Smooth muscle cell (in vitro differentiated cells): ENCODE data around the gene COL16A1. TPM values are rescaled to one million over a fixed set of nuclear protein-coding genes. Genes with fewer than 3 reads are reported as not detected.

Experiments
- DNase-seq: peaks from one replicate; lab custom pipeline; 2025; ENCODE audit not compliant: unreplicated experiment; lab: John Stamatoyannopoulos, UW
- H2AFZ ChIP-seq: fragments of 200-600 bp; sonication (generic); 2 replicates; pipeline ENCODE4 v1.6.0; 2016; ENCODE audit warnings: antibody characterized with exemption, low read depth, mild to moderate bottlenecking
- H3F3A ChIP-seq: fragments of 200-600 bp; sonication (generic); 2 replicates; pipeline ENCODE4 v1.6.0; 2017; ENCODE audit warnings: antibody characterized with exemption, low read depth
- H3K27ac ChIP-seq: fragments of 200-600 bp; sonication (generic); 2 replicates; pipeline ENCODE4 v1.5.1; 2016; ENCODE audit warnings: low read depth, mild to moderate bottlenecking
- H3K27me3 ChIP-seq: fragments of 200-600 bp; sonication (generic); 2 replicates; pipeline ENCODE4 v1.6.1; 2016; ENCODE audit warnings: low read depth, mild to moderate bottlenecking
- H3K36me3 ChIP-seq: fragments of 200-600 bp; sonication (generic); 2 replicates; pipeline ENCODE4 v1.5.1; 2016; ENCODE audit warnings: low read depth
- H3K4me1 ChIP-seq: fragments of 200-600 bp; sonication (generic); 2 replicates; pipeline ENCODE4 v1.5.1; 2016; ENCODE audit warnings: low read depth
- H3K4me2 ChIP-seq: fragments of 200-600 bp; sonication (generic); 2 replicates; pipeline ENCODE4 v1.6.0; 2016; ENCODE audit warnings: mild to moderate bottlenecking
- H3K4me3 ChIP-seq: fragments of 200-600 bp; sonication (generic); 2 replicates; pipeline ENCODE4 v1.5.1; 2016; ENCODE audit warnings: mild to moderate bottlenecking
- H3K79me2 ChIP-seq: fragments of 200-600 bp; sonication (generic); 2 replicates; pipeline ENCODE4 v1.6.0; 2016; ENCODE audit warnings: low read depth, mild to moderate bottlenecking
- H3K9ac ChIP-seq: fragments of 200-600 bp; sonication (generic); 2 replicates; pipeline ENCODE4 v1.6.0; 2016; ENCODE audit warnings: low read depth
- H3K9me3 ChIP-seq: fragments of 200-600 bp; sonication (generic); replicated peaks from 2 replicates; pipeline ENCODE4 v1.5.1; 2016; ENCODE audit warnings: low read depth
- H4K20me1 ChIP-seq: fragments of 200-600 bp; sonication (generic); 2 replicates; pipeline ENCODE4 v1.6.0; 2016; ENCODE audit warnings: low read depth
- WGBS: methylation state at CpG from one replicate; pipeline ENCODE4 v1.1.7; 2016; ENCODE audit warnings: low lambda C conversion rate; 5-methylcytosine and 5-hydroxymethylcytosine counted together
- polyA plus RNA-seq: library from polyadenylated mRNA; unstranded; fragments of >200 nt; fragmentation: Nextera tagmentation; extraction: Ambion mirVana; gene quantifications from 2 replicates; pipeline ENCODE4 v1.2.1, GENCODE V29; 2016
- total RNA-seq: library from RNA; depleted of rRNA; stranded (reverse); fragments of >200 nt; gene quantifications from 2 replicates; pipeline ENCODE4 v1.2.3, GENCODE V29; 2014
- TF ChIP-seq, protein P1 (sequence below): fragments of 200-600 bp; sonication (generic); IDR thresholded peaks from 2 replicates; pipeline ENCODE4 v1.5.1; 2017; ENCODE audit warnings: borderline replicate concordance, mild to moderate bottlenecking, antibody characterized with exemption; ENCODE audit not compliant: insufficient read depth, poor library complexity, severe bottlenecking

The COL16A1 gene
- total and polyA plus RNA-seq, 2 experiments from 2014 or later, result 67.3 to 152 TPM

GRCh38 chr1:31620631-31621497 is 83.0 kb downstream of the COL16A1 start:
- Histone ChIP-seq H3K36me3 (no peaks in the 10 kb centered on the region), H3K4me3 (no peak overlapping the region)
- 93% methylated on average over 20 of the region's 20 CpGs for WGBS

GRCh38 chr1:31618916-31619846 is 84.6 kb downstream of the COL16A1 start:
- no peaks in the 10 kb centered on the region for H3K36me3 ChIP-seq
- H3K4me2 ChIP-seq, result no peak overlapping the region
- H3K9ac ChIP-seq, result no peak overlapping the region
- no peaks in the 10 kb centered on the region for H3F3A ChIP-seq
- DNase-seq, result no peak
- H3K9me3 ChIP-seq, result no peaks in the 10 kb centered on the region
- H3K27me3 ChIP-seq, result peaks cover 8% of the 10 kb centered on the region
- TF ChIP-seq, protein P1, sequence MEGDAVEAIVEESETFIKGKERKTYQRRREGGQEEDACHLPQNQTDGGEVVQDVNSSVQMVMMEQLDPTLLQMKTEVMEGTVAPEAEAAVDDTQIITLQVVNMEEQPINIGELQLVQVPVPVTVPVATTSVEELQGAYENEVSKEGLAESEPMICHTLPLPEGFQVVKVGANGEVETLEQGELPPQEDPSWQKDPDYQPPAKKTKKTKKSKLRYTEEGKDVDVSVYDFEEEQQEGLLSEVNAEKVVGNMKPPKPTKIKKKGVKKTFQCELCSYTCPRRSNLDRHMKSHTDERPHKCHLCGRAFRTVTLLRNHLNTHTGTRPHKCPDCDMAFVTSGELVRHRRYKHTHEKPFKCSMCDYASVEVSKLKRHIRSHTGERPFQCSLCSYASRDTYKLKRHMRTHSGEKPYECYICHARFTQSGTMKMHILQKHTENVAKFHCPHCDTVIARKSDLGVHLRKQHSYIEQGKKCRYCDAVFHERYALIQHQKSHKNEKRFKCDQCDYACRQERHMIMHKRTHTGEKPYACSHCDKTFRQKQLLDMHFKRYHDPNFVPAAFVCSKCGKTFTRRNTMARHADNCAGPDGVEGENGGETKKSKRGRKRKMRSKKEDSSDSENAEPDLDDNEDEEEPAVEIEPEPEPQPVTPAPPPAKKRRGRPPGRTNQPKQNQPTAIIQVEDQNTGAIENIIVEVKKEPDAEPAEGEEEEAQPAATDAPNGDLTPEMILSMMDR, result no peak
- H4K20me1 ChIP-seq, result no peaks in the 10 kb centered on the region
- WGBS, result 87% methylated on average over 23 of the region's 23 CpGs
- H2AFZ ChIP-seq, result no peak overlapping the region
- no peak overlapping the region for H3K27ac ChIP-seq
- H3K79me2 ChIP-seq, result no peaks in the 10 kb centered on the region
- no peak overlapping the region for H3K4me3 ChIP-seq
- no peaks in the 10 kb centered on the region for H3K4me1 ChIP-seq

More at GRCh38 chr1:31620631-31621497, 83.0 kb downstream of the COL16A1 start:
- TF ChIP-seq, protein P1, result no peak
- Histone ChIP-seq H3K9me3 (no peaks in the 10 kb centered on the region), H3K9ac (no peak overlapping the region), H3K4me2 (no peak overlapping the region), H3K27ac (no peak overlapping the region), H3K27me3 (peaks cover 8% of the 10 kb centered on the region), H3F3A (peaks cover 4% of the 10 kb centered on the region), H4K20me1 (no peaks in the 10 kb centered on the region), H3K4me1 (peaks cover under 1% of the 10 kb centered on the region), H2AFZ (no peak overlapping the region), H3K79me2 (no peaks in the 10 kb centered on the region)
- DNase-seq, result no peak

DNA sequence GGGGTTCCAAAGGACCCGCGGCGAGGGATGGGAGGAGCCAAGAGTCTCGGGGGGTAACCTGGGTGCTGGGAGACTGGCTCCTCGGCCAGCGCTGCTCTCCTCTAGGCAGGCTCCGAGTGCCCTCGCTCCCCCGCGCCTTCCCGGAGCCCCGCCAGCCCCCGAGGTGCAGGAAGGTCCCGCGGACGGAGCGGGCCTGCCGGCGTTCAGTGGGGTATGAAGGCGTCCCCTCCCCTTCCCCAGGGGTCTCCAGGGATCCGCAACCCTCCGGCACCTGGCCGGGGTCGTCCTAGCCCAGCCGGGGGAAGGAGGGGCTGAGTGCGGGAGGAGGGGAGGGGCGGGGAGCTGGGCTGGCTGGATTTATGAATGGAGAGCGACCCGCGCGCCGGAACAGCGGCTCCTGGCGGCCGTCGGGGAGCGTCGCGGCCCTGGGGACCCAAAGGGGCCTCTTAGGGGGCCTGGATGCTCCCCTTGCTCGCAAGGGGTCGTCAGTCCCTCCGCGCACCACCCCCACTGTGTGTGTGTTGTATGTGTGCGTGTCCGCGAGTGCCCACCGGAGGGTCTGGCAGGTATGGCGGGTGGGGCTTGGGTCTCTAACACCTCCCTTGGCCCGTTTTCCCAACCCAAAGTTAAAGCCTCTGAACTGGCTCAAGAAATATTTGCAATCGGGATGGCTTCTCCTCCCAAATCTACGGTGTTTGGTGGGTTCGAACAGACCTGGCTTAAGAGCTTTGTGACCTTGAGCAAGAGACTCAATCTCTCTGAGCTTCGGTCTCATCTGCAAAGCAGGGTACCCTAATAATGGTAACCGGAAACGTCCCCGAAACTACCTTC is 85.7 kb downstream of the COL16A1 start:
- Histone ChIP-seq H3K36me3 (no peaks in the 10 kb centered on the region), H4K20me1 (no peaks in the 10 kb centered on the region), H3K9me3 (no peaks in the 10 kb centered on the region), H3K27me3 (peaks cover 8% of the 10 kb centered on the region), H3F3A (no peaks in the 10 kb centered on the region), H3K4me3 (peak overlapping the region; percentile 70), H2AFZ (peak overlapping the region; percentile 69), H3K4me1 (no peaks in the 10 kb centered on the region), H3K79me2 (no peaks in the 10 kb centered on the region), H3K4me2 (peak overlapping the region; percentile 100), H3K9ac (no peak overlapping the region), H3K27ac (no peak overlapping the region)
- TF ChIP-seq, protein P1, result peak; percentile 90
- 21% methylated on average over 29 of the region's 56 CpGs for WGBS
- no peak for DNase-seq
